ENCODE measurements around the gene ACLY. TPM values are rescaled to one million over a fixed set of nuclear protein-coding genes. Genes with fewer than 3 reads are reported as not detected.

The ACLY gene
- total and polyA plus RNA-seq, 2 of the 13 experiments (the other 11 are each of a cell fraction or from before 2014, with no cell fraction given): 111 to 218 TPM

DNA sequence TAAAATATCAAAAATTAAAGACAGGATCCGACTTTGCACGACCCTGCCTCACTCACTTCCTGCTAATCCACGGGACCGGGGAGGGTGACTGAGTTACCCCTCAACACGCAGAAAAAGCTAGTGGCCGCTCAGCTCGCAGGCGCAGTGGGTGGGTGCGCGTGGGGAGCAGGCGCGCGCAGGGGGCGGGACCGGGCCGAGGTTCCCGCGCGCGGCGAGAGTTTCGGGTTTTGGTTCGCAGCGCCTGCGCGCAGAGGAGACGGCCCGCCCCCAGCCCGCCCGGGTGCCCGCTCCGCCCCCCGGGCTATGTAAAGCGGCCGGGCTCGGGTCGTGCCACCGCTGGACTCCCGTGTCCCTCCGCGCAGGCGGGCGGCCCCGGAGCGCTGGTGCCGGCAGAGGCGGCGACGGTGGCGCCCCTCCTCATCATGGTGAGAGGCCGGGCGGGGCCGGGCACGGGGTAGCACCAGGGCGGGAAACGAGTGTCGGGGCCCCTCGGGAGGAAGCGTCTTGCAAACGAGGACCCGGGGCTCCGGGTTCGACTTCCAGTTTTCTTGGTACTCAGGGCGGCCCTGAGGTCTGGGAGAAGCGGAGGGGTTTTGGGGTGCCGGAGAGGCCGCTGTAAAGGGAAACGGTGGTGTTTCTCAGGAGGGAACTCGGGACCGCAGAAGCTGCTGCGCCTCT is 47.9 kb upstream of the ACLY start, which contains the start of gene CNP (continued):
- TF ChIP-seq, protein P1, sequence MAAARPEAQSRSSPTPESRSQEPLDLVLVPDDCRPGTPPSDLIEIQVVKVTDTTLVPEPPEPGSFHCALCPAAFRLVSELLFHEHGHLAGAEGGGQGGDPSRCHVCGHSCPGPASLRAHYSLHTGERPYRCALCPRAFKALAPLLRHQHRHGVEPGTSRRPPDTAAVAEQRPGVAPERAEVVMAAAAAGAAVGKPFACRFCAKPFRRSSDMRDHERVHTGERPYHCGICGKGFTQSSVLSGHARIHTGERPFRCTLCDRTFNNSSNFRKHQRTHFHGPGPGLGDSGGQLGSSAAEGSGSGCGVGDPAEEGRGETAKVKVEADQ (CRISPR knock-in tag; IDR thresholded peaks at IDR 0.05; ENCODE audit: borderline replicate concordance): peak; percentile 93
- TF ChIP-seq, protein P2, sequence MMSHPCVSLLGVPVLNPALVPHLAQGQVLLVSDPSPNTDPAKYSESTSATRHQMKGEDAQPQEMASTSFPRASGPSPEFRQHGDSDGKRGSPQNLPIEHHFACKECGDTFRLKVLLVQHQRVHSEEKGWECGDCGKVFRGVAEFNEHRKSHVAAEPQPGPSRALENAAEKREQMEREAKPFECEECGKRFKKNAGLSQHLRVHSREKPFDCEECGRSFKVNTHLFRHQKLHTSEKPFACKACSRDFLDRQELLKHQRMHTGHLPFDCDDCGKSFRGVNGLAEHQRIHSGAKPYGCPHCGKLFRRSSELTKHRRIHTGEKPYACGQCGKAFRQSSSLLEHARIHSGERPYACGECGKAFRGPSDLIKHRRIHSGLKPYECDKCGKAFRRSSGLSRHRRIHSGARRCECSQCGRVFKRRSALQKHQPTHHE (CRISPR knock-in tag; IDR thresholded peaks at IDR 0.05; ENCODE audit: borderline replicate concordance): no peak; the same call in 1 of the 2 replicates
- TF ChIP-seq NR2F2 (IDR thresholded peaks at IDR 0.05; ENCODE audit: borderline replicate concordance, low read depth) (no peak), ZBTB8A (CRISPR knock-in tag; IDR thresholded peaks at IDR 0.05; ENCODE audit: borderline replicate concordance, low read depth) (no peak), BCL6 (CRISPR knock-in tag; IDR thresholded peaks at IDR 0.05) (peak; percentile 49; the same call in 1 of the 2 replicates), KLF9 (CRISPR knock-in tag; IDR thresholded peaks at IDR 0.05; ENCODE audit: low read depth) (no peak), PPARG (CRISPR knock-in tag; conservative IDR thresholded peaks at IDR 0.05) (peak; percentile 47; the same call in 1 of the 2 replicates), MAZ (IDR thresholded peaks at IDR 0.05; ENCODE audit: borderline replicate concordance, low read depth, low read length) (peak; percentile 91), MAZ (CRISPR knock-in tag; IDR thresholded peaks at IDR 0.05; ENCODE audit: low read depth) (peak; percentile 72), MTF2 (CRISPR knock-in tag; IDR thresholded peaks at IDR 0.05; ENCODE audit: borderline replicate concordance) (no peak), NONO (IDR thresholded peaks at IDR 0.05) (no peak), NONO (CRISPR knock-in tag; conservative IDR thresholded peaks at IDR 0.05) (peak; percentile 93), ZNF850 (CRISPR knock-in tag; conservative IDR thresholded peaks at IDR 0.05) (no peak), SAFB2 (CRISPR knock-in tag; IDR thresholded peaks at IDR 0.05; ENCODE audit: borderline replicate concordance, low read depth) (no peak; the same call in 1 of the 2 replicates), PAWR (CRISPR knock-in tag; IDR thresholded peaks at IDR 0.05; ENCODE audit: borderline replicate concordance) (0 out of 2 replicates have a peak, but pooled peaks have one; percentile 3), YEATS4 (CRISPR knock-in tag; IDR thresholded peaks at IDR 0.05; ENCODE audit: borderline replicate concordance) (peak; percentile 92), TBX2 (CRISPR knock-in tag; IDR thresholded peaks at IDR 0.05; ENCODE audit: borderline replicate concordance) (no peak), ZNF891 (CRISPR knock-in tag; IDR thresholded peaks at IDR 0.05) (peak; percentile 76), NR2C2 (CRISPR knock-in tag; IDR thresholded peaks at IDR 0.05; ENCODE audit: borderline replicate concordance) (no peak), ZNF570 (CRISPR knock-in tag; IDR thresholded peaks at IDR 0.05; ENCODE audit: borderline replicate concordance) (peak; percentile 84; the same call in 1 of the 2 replicates), SNAI1 (CRISPR knock-in tag; IDR thresholded peaks at IDR 0.05; ENCODE audit: borderline replicate concordance) (no peak), ELF3 (CRISPR knock-in tag; IDR thresholded peaks at IDR 0.05) (peak; percentile 62), ZNF652 (CRISPR knock-in tag; IDR thresholded peaks at IDR 0.05; ENCODE audit: borderline replicate concordance, low read depth) (no peak)
- TF ChIP-seq, protein P3, sequence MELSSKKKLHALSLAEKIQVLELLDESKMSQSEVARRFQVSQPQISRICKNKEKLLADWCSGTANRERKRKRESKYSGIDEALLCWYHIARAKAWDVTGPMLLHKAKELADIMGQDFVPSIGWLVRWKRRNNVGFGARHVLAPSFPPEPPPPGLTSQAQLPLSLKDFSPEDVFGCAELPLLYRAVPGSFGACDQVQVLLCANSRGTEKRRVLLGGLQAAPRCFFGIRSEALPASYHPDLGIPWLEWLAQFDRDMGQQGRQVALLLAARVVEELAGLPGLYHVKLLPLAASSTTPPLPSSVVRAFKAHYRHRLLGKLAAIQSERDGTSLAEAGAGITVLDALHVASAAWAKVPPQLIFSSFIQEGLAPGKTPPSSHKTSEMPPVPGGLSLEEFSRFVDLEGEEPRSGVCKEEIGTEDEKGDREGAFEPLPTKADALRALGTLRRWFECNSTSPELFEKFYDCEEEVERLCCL (CRISPR knock-in tag; IDR thresholded peaks at IDR 0.05; ENCODE audit: borderline replicate concordance): no peak
- TF ChIP-seq, protein P4, sequence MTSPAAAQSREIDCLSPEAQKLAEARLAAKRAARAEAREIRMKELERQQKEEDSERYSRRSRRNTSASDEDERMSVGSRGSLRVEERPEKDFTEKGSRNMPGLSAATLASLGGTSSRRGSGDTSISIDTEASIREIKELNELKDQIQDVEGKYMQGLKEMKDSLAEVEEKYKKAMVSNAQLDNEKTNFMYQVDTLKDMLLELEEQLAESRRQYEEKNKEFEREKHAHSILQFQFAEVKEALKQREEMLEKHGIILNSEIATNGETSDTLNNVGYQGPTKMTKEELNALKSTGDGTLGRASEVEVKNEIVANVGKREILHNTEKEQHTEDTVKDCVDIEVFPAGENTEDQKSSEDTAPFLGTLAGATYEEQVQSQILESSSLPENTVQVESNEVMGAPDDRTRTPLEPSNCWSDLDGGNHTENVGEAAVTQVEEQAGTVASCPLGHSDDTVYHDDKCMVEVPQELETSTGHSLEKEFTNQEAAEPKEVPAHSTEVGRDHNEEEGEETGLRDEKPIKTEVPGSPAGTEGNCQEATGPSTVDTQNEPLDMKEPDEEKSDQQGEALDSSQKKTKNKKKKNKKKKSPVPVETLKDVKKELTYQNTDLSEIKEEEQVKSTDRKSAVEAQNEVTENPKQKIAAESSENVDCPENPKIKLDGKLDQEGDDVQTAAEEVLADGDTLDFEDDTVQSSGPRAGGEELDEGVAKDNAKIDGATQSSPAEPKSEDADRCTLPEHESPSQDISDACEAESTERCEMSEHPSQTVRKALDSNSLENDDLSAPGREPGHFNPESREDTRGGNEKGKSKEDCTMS (CRISPR knock-in tag; conservative IDR thresholded peaks at IDR 0.05): no peak

Measured in HepG2 (cell line).